Fibroblast of upper back skin (primary cell): ENCODE results near the gene TEX14.
"Not testable (repeated sequence)": the region's sequence is repeated elsewhere in the genome, so short reads cannot be mapped to it uniquely, and the experiment has no call there.

Experiments
- DNase-seq: peaks from one replicate; pipeline ENCODE4 v3.0.0-alpha.2; 2013

The TEX14 gene

DNA sequence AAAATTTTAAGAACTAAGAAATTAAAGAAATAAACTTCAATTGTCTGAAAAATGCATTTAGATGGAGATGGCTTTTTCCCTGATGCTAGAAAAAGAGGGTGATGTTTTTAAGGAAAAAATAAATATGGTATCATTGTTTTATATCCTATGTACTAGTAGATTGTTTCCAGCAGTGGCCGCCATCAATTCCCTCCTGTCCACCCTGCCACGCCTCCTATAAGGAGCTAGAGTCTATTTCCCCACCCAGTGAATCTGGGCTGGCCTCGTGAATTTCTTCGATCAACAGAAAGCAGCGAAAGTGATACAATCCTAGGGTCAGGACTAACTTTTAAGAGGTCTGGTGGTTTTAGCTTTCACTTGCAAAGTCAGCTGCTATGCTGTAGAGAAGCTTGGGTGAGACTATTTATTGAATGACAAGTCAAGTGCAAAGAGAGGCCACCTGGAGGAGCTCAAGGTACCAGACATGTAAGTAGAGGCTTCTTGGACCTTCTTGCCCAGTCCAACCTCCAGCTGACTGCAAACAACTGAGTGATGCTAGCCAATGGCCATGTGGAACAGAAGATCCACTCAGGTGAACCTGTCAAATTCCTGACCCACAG is 96.6 kb downstream of the TEX14 start:
- DNase-seq, result no peak

DNA sequence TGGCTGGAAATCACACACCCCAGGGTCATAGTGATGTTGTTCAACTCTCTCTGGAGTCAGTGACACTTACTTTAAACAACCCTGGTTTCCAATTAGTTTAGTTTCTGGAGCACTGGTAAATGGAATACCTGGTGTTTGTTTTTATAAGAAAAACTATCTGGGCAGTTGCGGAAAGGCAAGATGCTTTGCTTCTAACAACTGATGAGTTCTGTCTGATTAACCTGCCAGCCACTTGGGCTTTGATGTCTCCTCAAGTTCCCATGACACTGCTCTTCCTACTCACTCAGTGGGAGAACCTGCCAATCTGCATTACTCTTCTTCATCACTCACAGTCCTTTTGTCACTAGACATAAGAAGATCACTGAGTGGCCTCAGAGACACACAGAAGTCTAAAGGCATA is 98.7 kb downstream of the TEX14 start:
- no peak for DNase-seq

- DNase-seq, result no peak
These were observed 100.4 kb downstream of the TEX14 start for GRCh38 chr17:58591455-58591854.

- DNase-seq, result no peak
These were observed 101.5 kb downstream of the TEX14 start for GRCh38 chr17:58590377-58590776.

GRCh38 chr17:58587713-58588117 is 104.1 kb downstream of the TEX14 start:
- peak; percentile 40 for DNase-seq

DNA sequence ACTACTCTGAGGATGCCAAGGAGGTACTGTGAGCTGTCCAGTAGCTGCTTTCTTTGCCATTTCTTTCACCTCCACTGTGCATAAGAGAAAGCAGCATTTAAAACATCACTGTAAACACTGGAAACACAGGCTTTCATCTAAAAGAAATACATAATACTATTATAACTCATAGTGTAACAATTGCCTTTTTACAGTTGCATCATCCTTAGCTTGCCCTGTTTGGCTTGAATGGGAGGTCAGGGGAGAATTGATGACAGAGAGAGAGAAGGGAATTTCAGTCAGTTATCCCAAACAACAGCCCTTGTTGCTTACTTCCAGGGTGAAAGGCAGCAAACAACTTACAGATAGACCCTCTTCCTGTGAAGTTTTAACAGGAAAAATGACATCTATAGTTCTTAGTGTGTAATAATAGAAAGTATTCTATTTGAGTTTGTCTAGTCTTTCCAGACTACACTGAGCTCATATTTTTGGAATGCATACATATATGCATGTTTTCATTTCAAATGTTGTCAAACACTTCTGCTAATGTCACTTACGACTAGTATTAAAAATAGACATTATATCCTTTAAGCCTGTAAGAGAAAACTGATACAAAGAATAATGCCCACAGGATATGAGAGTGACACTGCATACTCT is 105.7 kb downstream of the TEX14 start:
- DNase-seq, result no peak

DNA sequence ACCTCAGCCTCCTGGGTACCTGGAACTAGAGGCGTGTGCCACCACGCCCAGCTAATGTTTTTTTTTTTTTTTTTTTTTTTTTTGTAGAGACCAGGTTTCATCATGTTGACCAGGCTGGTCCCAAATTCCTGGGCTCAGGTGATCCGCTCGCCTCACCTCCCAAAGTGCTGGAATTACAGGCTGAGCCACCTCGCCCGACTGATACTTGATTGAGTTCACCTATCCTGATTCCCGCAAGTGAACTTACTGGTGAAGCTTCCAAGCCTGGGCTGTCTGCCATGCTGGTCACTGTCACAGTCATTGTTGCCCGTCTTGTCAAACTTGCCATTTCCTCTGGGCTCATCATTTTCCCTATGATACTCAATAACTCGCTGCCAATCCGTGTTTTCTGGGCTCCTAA is 106.3 kb downstream of the TEX14 start:
- no peak for DNase-seq

- DNase-seq, result no peak
These were observed 108.4 kb downstream of the TEX14 start for GRCh38 chr17:58583486-58583885.

GRCh38 chr17:58582718-58583117 is 109.1 kb downstream of the TEX14 start:
- DNase-seq, result not testable (repeated sequence)

DNA sequence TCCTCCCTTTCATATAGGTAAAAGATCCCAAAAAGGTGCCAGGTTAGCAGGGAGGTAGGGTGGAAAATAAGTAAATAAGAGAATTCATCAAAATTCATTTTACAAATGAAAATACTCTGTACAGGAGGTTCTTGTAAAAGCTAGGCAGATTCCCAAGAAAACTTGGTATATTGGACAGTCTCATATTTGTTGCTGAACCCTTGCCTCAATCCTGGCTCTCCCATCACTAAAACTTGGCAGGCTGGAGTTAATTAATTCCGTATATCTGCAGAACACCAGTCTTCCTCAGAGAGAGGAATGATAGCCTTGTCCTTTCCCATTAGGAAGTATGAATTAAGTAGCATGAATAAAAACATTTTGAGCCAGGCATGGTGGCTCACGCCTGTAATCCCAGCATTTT is 111.2 kb downstream of the TEX14 start:
- DNase-seq, result no peak

DNA sequence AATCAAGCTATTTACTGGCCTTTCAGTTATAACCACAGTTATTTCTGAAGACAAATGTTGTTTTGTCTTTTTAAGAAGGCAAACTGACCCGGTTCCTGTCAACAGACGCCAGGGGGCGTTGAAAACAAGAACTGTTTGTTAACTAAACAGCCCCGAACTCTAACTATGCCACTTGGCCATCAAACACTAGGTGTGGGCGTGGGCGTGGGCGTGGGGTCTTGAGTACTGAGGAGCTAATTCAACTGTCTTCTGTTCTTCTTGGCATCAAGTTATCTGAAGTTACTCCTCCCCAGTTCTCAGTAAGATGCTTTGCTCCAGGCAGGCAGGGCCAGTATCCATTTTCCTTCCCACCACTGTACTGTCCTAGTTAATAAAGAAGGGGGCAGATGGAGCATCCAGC is 114.1 kb downstream of the TEX14 start:
- peak; percentile 24 for DNase-seq

DNA sequence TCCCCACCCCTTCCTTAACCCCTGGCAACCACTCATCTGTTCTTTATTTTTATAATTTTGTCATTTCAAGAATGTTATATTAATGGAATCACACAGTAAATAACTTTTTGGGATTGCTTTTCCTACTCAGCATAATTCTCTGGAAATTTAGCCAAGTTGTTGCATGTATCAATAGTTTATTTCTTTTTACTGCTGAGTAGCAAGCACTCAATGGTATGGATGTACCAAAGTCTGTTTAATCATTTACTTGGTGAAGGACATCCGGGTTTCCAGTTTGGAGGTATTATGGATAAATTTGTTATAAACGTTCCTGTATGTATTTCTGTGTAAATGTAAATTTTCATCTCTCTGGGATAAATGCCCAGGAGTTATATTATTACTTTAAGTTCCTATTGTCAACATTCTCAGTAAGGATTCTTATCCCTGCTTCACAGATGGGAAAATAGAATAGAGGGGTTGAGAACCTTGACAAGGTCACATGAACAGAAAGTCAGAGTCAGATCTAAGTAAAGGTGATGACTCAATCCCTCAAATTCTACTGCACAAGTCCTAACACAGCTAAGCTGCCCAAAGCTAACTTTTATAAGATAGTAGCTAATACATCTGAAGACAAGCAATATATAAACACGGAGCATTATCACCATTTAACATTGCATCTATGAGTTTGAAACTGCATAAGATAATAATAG is 115.0 kb downstream of the TEX14 start:
- no peak for DNase-seq

DNA sequence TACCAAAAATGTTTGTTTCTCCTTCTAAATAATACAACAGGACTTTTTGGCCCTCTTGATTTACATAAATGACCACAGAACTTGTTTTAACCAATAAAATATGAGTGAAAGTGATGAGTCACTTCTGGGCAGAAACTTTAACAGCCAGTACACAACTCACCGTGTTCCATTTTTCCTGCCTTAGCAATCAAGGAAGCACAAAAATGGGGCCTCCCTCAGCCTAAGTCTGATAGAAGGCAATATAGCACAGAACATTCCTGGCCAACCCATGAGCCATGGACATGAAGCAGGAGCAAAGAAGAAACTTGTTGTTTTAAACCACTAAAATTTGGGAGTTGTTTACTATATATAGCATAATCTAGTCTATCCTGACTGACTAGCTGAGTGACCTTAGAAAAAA is 116.3 kb downstream of the TEX14 start:
- DNase-seq, result peak; percentile 58

DNA sequence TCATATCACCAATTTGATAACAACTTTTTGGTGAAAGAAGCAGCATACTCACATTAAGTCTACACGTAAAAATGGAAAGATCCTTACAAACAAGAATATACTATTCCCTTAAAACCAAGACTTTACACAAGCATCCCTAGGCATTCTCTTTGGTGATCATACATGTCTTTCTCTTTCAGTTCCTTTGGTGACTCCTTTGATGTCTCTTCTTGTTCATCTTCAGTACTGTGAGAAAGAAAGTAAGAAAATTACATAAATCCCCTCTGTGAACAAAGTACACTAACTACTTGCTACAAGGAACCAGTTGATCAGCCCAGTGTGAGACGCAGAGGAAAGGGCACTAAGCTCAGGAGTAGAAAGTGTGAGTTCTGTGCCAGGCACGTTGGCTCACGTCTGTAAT is 117.8 kb downstream of the TEX14 start:
- DNase-seq, result no peak

- no peak for DNase-seq
These were observed 119.0 kb downstream of the TEX14 start for GRCh38 chr17:58572846-58573245.

DNA sequence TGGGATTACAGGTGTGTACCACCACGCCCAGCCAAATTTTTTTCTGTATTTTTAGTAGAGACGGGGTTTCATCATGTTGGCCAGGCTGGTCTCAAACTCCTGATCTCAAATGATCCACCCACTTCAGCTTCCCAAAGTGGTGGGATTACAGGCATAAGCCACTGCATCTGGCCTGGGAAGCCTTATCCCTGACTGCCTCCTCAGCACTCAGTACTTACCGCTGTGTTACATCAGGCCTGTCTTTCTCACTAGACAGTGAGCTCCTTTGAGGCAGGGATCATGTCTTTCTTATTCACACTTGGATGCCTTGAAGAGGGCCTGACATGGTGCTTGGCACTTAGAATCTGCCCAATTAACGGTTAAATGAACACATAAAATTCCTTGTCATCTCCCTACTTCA is 121.1 kb downstream of the TEX14 start:
- DNase-seq, result peak; percentile 10

GRCh38 chr17:58569196-58569595 is 122.6 kb downstream of the TEX14 start:
- DNase-seq, result no peak

DNA sequence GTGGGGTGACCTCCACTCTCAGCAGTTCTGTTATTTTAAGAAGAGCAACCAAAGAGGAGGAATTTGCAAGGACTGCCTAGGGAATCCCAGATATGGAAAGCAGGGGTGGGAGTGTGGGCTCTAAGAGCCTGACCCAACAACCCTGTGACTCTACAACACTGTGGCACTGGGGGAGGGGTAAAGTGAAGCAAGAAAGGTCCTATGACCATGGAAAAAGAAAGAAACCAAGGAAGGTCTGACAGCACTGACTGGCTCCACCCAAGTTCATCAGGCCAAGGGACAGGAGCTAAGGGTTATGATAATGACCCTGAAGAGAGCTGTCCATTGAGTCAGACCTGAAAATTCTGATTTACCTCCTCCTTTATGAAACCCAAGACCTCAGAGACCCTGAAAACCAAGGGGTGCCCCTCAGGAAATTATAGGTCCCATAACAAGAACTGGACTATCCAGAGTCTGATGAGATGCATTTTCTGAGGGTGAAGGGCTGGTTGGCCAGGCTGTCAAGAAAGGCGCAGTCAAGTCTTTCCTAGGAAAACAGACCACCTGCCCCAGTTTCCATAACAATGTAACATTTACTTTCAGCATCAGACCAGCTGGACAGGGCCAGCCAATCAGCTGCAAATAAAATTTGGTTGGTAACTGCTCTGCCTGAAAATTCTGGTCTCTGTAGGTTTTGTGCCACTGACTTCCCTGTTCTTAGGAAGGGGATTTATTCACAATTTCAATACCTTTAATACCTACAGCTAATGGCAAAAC is 123.6 kb downstream of the TEX14 start:
- no peak for DNase-seq

GRCh38 chr17:58565389-58566311 is 126.2 kb downstream of the TEX14 start:
- DNase-seq, result no peak

DNA sequence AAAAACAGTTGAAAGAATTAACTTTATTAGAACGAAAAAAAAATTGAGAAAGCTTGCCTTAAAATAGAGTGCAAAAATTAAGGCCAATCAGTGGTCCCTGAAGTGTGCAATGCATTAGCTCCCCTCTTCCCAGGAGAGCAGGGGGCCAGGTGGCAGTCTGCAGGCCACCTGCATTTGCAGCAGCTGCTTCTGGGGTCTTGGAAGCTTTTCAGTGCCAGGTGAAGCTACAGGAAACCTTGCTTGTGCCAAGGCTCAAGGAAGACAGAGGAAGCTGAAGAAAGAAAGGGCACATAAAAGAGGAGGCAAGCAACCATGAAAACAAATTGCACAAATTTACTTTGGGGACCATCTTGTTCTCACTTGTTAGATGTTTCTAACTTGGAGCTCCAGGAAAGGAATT is 126.9 kb downstream of the TEX14 start:
- no peak for DNase-seq

DNA sequence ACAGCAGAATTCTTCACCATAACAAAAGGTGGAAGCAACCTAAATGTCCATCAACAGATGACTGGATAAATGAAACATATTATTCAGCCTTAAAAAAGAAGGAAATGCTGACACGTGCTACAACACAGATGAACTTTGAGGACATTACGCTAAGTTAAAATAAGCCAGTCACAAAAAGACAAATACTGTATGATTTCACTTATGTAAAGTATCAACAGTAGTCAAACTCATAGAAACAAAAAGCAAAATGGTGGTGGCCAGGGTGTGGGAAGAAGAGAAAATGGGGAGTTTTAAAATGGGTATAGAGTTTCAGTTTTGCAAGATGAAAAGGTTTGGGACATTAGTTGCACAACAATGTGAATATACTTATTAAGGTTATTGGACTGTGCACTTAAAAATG is 127.6 kb downstream of the TEX14 start:
- no peak for DNase-seq

DNA sequence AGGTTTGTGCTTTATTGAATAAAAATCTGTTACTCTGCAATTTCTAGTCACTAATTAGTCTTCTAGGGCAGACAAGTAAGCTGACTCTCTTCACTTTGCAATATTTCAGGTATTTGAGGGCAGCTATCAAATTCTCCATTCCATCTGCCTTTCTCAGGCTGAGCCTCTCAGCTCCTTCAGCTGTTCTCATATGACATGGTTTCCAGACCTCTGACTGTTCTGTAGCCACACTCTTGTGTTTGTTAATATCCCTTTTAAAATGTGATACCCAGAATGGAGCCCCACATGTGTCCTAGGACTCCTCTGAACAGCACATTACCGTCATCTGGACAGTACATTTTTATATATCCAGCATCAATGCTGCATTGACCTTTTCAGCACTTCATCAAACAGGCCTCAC is 131.3 kb downstream of the TEX14 start:
- no peak for DNase-seq

DNA sequence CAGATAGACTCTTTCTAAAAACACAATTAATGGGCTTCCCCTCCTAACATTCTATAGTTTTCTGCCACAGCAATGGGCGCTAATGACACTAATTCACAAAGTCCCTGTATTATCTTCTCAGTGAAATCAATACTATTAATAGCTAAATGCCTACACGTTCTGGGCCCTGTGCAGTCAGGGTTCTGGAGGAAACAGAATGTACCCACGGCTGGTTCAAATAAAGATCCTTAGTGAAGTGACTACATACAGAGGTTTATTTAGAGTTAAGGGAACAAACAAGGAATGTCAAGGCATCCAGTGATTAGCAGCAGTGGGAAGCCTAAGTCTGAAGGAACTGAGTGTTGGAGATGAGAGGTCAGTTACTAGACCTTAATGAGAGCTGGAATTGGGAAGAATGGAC is 133.9 kb downstream of the TEX14 start:
- no peak for DNase-seq
